ENCODE results near the gene UBE3A. TPM values are rescaled to one million over a fixed set of nuclear protein-coding genes. Genes with fewer than 3 reads are reported as not detected.

Gene UBE3A
- total RNA-seq, 1 experiment from 2014 or later, result 39.3 TPM

DNA sequence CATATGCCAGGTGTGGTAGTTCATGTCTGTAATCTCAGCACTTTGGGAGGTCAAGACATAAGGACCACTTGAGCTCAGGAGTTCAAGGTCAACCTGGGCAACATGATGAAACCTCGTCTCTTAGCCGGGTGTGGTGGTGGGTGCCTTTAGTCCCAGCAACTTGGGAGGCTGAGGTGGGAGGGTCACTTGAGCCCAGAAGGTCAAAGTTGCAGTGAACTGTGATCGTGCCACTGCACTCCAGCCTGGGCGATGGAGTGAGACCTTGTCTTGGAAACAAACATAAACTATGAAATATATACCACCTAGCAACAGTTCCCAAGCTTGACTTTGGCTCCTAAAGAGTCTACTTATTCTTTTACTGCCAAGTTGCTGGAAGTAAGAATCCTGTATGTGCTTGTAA, 30.9 kb downstream of the UBE3A start:
- Mint-ChIP-seq H3K36me3 (ENCODE audit: insufficient read depth, unreplicated experiment) (no peaks in the 10 kb centered on the region), H3K4me3 (ENCODE audit: low read depth, unreplicated experiment) (no peak overlapping the region), H3K27ac (ENCODE audit: unreplicated experiment) (no peak overlapping the region), H3K4me1 (ENCODE audit: low read depth, unreplicated experiment) (peaks cover 9% of the 10 kb centered on the region), H3K27me3 (ENCODE audit: unreplicated experiment) (no peaks in the 10 kb centered on the region), H3K9me3 (ENCODE audit: low read depth, unreplicated experiment) (no peaks in the 10 kb centered on the region)
- DNase-seq, result no peak
- no TSS peak for BruUV-seq (replicated peaks)
- CTCF ChIA-PET, result no interaction called here
- intact Hi-C loops (cut with micrococcal nuclease; ENCODE audit: unreplicated experiment), result no loop called here
- TF ChIP-seq CTCF (IDR thresholded peaks at IDR 0.05; ENCODE audit: unreplicated experiment), result no peak

DNA sequence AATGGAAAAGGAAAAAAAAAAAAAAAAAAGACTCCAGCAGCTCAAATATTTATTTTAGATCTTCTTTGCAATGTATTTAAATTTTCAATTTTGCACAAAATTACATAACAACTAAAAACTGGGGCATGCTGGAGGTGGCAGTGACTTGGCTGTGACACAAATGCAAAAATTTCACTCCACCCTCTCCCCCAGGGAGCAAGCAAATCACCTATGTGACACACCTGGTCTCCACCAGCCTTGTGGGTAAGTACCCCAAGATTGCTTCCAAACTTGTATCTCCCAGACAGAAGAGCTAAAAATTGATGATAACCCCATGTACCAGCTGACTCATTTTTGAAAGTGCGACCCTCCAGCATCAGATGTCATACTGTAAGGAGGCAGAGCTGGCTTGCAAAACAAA, 32.0 kb downstream of the UBE3A start:
- CTCF ChIA-PET, result no interaction called here
- no peak for TF ChIP-seq CTCF (IDR thresholded peaks at IDR 0.05; ENCODE audit: unreplicated experiment)
- no TSS peak for BruUV-seq (replicated peaks)
- Mint-ChIP-seq H3K36me3 (ENCODE audit: insufficient read depth, unreplicated experiment) (no peaks in the 10 kb centered on the region), H3K9me3 (ENCODE audit: low read depth, unreplicated experiment) (no peaks in the 10 kb centered on the region), H3K27ac (ENCODE audit: unreplicated experiment) (no peak overlapping the region), H3K4me1 (ENCODE audit: low read depth, unreplicated experiment) (peaks cover 9% of the 10 kb centered on the region), H3K27me3 (ENCODE audit: unreplicated experiment) (no peaks in the 10 kb centered on the region), H3K4me3 (ENCODE audit: low read depth, unreplicated experiment) (no peak overlapping the region)
- no peak for DNase-seq
- intact Hi-C loops (cut with micrococcal nuclease; ENCODE audit: unreplicated experiment), result no loop called here

- Mint-ChIP-seq H3K27me3 (ENCODE audit: unreplicated experiment) (no peaks in the 10 kb centered on the region), H3K36me3 (ENCODE audit: insufficient read depth, unreplicated experiment) (no peaks in the 10 kb centered on the region), H3K27ac (ENCODE audit: unreplicated experiment) (no peak overlapping the region), H3K4me1 (ENCODE audit: low read depth, unreplicated experiment) (peaks cover 9% of the 10 kb centered on the region), H3K4me3 (ENCODE audit: low read depth, unreplicated experiment) (no peak overlapping the region), H3K9me3 (ENCODE audit: low read depth, unreplicated experiment) (no peaks in the 10 kb centered on the region)
- no TSS peak for BruUV-seq (replicated peaks)
- DNase-seq, result no peak
- intact Hi-C loops (cut with micrococcal nuclease; ENCODE audit: unreplicated experiment), result no loop called here
- CTCF ChIA-PET, result no interaction called here
- no peak for TF ChIP-seq CTCF (IDR thresholded peaks at IDR 0.05; ENCODE audit: unreplicated experiment)
Measured at GRCh38 chr15:25406261-25406660, 32.6 kb downstream of the UBE3A start.

GRCh38 chr15:25403771-25404170, 35.1 kb downstream of the UBE3A start:
- intact Hi-C loops (cut with micrococcal nuclease; ENCODE audit: unreplicated experiment), result no loop called here
- H3K9me3 Mint-ChIP-seq (ENCODE audit: low read depth, unreplicated experiment), result no peaks in the 10 kb centered on the region
- no peaks in the 10 kb centered on the region for H3K27me3 Mint-ChIP-seq (ENCODE audit: unreplicated experiment)
- BruUV-seq (replicated peaks), result no TSS peak
- TF ChIP-seq CTCF (IDR thresholded peaks at IDR 0.05; ENCODE audit: unreplicated experiment), result no peak
- DNase-seq, result no peak
- CTCF ChIA-PET, result no interaction called here
- no peak overlapping the region for H3K4me3 Mint-ChIP-seq (ENCODE audit: low read depth, unreplicated experiment)
- no peak overlapping the region for H3K27ac Mint-ChIP-seq (ENCODE audit: unreplicated experiment)
- H3K36me3 Mint-ChIP-seq (ENCODE audit: insufficient read depth, unreplicated experiment), result no peaks in the 10 kb centered on the region
- peaks cover 9% of the 10 kb centered on the region for H3K4me1 Mint-ChIP-seq (ENCODE audit: low read depth, unreplicated experiment)

- Mint-ChIP-seq H3K4me1 (ENCODE audit: low read depth, unreplicated experiment) (peaks cover 9% of the 10 kb centered on the region), H3K4me3 (ENCODE audit: low read depth, unreplicated experiment) (no peak overlapping the region), H3K9me3 (ENCODE audit: low read depth, unreplicated experiment) (no peaks in the 10 kb centered on the region), H3K27me3 (ENCODE audit: unreplicated experiment) (no peaks in the 10 kb centered on the region), H3K36me3 (ENCODE audit: insufficient read depth, unreplicated experiment) (no peaks in the 10 kb centered on the region), H3K27ac (ENCODE audit: unreplicated experiment) (no peak overlapping the region)
- intact Hi-C loops (cut with micrococcal nuclease; ENCODE audit: unreplicated experiment), result no loop called here
- CTCF ChIA-PET, result no interaction called here
- TF ChIP-seq CTCF (IDR thresholded peaks at IDR 0.05; ENCODE audit: unreplicated experiment), result no peak
- BruUV-seq (replicated peaks), result no TSS peak
- DNase-seq, result no peak
Measured at GRCh38 chr15:25402342-25402741, 36.5 kb downstream of the UBE3A start.
